Breast epithelium (tissue), 4 donors: ENCODE data around the gene NDUFA7. TPM values are rescaled to one million over a fixed set of nuclear protein-coding genes. Genes with fewer than 3 reads are reported as not detected.

Source experiments
- DNase-seq, 2 donors: peaks; one replicate each; pipeline ENCODE4 v3.0.0-alpha.2; 2019; ENCODE audit warnings: low spot score in 2 of 2
- H3K27ac ChIP-seq, 2 donors: fragments of 200-600 bp; sonication (generic) in 1 of 2; one replicate each; pipeline ENCODE4 v1.5.1; 2016 to 2019; ENCODE audit warnings: mild to moderate bottlenecking in 1 of 2
- H3K27me3 ChIP-seq, 2 donors: fragments of 200-600 bp; sonication (generic) in 1 of 2; one replicate each; pipeline versions ENCODE4 v1.5.1 to v1.6.0; 2017 to 2019; ENCODE audit warnings: control low read depth in 1 of 2, mild to moderate bottlenecking in 1 of 2
- H3K36me3 ChIP-seq: fragments of 200-600 bp; one replicate; pipeline ENCODE4 v1.5.1; 2019
- H3K4me1 ChIP-seq, 2 donors: fragments of 200-600 bp; sonication (generic); one replicate each; pipeline ENCODE4 v1.5.1; 2016 to 2019; ENCODE audit warnings: control low read depth in 1 of 2
- H3K4me3 ChIP-seq, 3 donors: fragments of 200-600 bp; sonication (generic); 1 replicate in 2 of 3; 2 replicates in 1 of 3; pipeline ENCODE4 v1.5.1; 2016 to 2019; ENCODE audit warnings: mild to moderate bottlenecking in 3 of 3, moderate library complexity in 2 of 3
- H3K9me3 ChIP-seq, 2 donors: fragments of 200-600 bp; sonication (generic) in 1 of 2; one replicate each; pipeline ENCODE4 v1.5.1; 2016 to 2019; ENCODE audit warnings: control low read depth in 1 of 2
- POLR2A ChIP-seq: fragments of 450-650 bp; IDR thresholded peaks from one replicate; pipeline ENCODE4 v1.6.1; 2016; ENCODE audit warnings: antibody characterized with exemption, mild to moderate bottlenecking, moderate library complexity
- POLR2AphosphoS5 ChIP-seq, 3 donors: sonication (generic); formaldehyde crosslinking; IDR thresholded peaks; one replicate each; pipeline ENCODE4 v1.6.1; 2017; ENCODE audit warnings: antibody characterized with exemption in 3 of 3
- intact Hi-C: fragments of 100-400 bp; cut with DNase I; formaldehyde crosslinking; loops from one replicate; pipeline ENCODE4 v1.15.1; 2023; ENCODE audit warnings: low total_unique reads
- total RNA-seq, 3 donors: library from RNA; depleted of rRNA; stranded (reverse); fragments of >200 nt; gene quantifications; one replicate each; pipeline ENCODE4 v1.1.0, GENCODE V29; 2016
- TF ChIP-seq, protein P1 (sequence below), 3 donors: fragments of 450-650 bp; IDR thresholded peaks; one replicate each; pipeline ENCODE4 v1.5.1; 2016 to 2017; ENCODE audit warnings: antibody characterized with exemption in 3 of 3, mild to moderate bottlenecking in 3 of 3, moderate library complexity in 3 of 3

NDUFA7 gene
- total RNA-seq, 3 donors from 2014 or later, result 23.2 to 27.5 (median 25.8) TPM

DNA sequence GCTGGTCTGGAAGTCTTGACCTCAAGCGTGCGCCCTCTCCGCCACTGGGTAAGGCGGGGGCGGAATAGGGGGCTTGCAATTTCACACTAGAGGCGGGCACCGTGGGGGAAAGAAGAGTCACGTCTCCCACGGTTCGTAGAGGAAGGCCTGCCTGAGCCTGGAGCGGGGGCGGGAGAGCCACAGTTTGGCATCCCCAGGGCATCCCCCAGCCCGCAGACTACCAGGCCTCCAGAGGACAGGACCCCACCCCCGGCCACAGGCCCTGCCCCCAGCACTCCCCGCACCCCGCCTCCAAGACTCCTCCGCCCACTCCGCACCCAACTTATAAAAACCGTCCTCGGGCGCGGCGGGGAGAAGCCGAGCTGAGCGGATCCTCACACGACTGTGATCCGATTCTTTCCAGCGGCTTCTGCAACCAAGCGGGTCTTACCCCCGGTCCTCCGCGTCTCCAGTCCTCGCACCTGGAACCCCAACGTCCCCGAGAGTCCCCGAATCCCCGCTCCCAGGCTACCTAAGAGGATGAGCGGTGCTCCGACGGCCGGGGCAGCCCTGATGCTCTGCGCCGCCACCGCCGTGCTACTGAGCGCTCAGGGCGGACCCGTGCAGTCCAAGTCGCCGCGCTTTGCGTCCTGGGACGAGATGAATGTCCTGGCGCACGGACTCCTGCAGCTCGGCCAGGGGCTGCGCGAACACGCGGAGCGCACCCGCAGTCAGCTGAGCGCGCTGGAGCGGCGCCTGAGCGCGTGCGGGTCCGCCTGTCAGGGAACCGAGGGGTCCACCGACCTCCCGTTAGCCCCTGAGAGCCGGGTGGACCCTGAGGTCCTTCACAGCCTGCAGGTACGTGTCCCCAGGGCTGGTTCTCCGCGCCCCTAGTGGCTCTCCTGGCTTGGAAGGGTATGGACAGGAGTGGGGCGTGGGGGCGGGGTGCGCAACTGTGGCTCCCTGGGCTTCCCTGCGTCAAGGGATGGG, 42.9 kb upstream of the NDUFA7 start, which contains the start of gene ANGPTL4:
Gene ANGPTL4, plus strand, starts transcription at position 353 of the 969 bp plus-strand sequence. Its CDS starts 167 bp downstream, at position 520.
- intact Hi-C loops, result no loop called here

DNA sequence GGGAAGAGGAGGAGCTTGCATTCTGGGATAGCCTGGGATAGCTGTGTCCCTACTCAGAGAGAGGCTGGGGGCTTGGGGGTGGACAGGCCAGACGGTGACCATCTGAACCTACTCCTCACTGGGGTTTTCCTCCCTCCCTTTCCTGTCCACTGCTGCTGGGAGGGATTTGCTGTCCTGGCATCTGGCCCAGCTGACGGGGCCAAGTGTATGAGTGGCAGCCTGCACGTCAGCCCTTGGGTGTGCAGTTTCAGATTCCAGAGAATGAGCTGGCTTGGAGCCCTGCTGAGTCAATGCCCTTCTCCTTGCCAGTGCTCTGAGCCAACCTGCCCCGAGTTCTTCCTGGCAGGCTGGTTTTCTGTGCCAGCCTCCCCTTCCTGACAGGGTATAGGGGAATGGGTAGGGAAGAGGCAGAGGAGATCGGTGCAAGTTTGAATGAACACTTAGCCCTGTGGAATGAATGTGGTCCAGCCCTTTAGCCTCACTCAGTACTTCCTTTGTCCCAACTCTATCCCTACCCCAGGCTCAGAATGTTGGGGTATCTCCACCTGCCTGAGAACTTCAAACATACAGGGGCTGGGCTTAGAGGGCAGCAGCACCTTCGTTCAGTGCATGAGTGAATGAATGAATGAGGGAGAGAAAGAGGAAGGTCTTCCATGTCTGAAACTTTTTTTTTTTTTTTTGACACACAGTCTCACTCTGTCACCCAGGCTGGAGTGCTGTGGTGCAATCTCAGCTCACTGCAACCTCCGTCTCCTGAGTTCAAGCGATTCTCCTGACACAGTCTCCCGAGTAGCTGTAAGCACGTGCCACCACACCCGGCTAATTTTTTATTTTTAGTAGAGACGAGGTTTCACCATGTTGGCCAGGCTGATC, 41.0 kb upstream of the NDUFA7 start:
- no peak overlapping the region for H3K4me3 ChIP-seq
- H3K9me3 ChIP-seq, result no peaks in the 10 kb centered on the region
- no peaks in the 10 kb centered on the region for H3K36me3 ChIP-seq
- peaks cover 4 to 23% of the 10 kb centered on the region in 2 donors for H3K4me1 ChIP-seq
- DNase-seq, result peak; percentile 97 to 98
- TF ChIP-seq POLR2A (no peak), POLR2AphosphoS5 (IDR thresholded peaks at IDR 0.05) (peak; percentile 86 to 97 (median 88))
- TF ChIP-seq, protein P1, sequence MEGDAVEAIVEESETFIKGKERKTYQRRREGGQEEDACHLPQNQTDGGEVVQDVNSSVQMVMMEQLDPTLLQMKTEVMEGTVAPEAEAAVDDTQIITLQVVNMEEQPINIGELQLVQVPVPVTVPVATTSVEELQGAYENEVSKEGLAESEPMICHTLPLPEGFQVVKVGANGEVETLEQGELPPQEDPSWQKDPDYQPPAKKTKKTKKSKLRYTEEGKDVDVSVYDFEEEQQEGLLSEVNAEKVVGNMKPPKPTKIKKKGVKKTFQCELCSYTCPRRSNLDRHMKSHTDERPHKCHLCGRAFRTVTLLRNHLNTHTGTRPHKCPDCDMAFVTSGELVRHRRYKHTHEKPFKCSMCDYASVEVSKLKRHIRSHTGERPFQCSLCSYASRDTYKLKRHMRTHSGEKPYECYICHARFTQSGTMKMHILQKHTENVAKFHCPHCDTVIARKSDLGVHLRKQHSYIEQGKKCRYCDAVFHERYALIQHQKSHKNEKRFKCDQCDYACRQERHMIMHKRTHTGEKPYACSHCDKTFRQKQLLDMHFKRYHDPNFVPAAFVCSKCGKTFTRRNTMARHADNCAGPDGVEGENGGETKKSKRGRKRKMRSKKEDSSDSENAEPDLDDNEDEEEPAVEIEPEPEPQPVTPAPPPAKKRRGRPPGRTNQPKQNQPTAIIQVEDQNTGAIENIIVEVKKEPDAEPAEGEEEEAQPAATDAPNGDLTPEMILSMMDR (IDR thresholded peaks at IDR 0.05), result no peak
- no peaks in the 10 kb centered on the region for H3K27me3 ChIP-seq
- H3K27ac ChIP-seq, result peak overlapping the region; percentile 88 to 94
- intact Hi-C loops, result no loop called here

More for the DNA sequence above, 42.9 kb upstream of the NDUFA7 start, which contains the start of gene ANGPTL4:
- H3K36me3 ChIP-seq, result no peaks in the 10 kb centered on the region
- peaks cover 11 to 35% of the 10 kb centered on the region in 2 donors for H3K4me1 ChIP-seq
- peak within 1 kb of the TSS; percentile 65 to 99 (median 73) for H3K4me3 ChIP-seq
- H3K27ac ChIP-seq, result peak within 1 kb of the TSS; percentile 88 to 94
- DNase-seq, result peak; percentile 58 to 74
- TF ChIP-seq, protein P1 (IDR thresholded peaks at IDR 0.05), result peak in 2 of 3 donors; percentile 8 to 18
- peak; percentile 78 for TF ChIP-seq POLR2A
- TF ChIP-seq POLR2AphosphoS5 (IDR thresholded peaks at IDR 0.05), result peak in 2 of 3 donors; percentile 55 to 82
- H3K9me3 ChIP-seq, result no peaks in the 10 kb centered on the region
- H3K27me3 ChIP-seq, result no peaks in the 10 kb centered on the region

DNA sequence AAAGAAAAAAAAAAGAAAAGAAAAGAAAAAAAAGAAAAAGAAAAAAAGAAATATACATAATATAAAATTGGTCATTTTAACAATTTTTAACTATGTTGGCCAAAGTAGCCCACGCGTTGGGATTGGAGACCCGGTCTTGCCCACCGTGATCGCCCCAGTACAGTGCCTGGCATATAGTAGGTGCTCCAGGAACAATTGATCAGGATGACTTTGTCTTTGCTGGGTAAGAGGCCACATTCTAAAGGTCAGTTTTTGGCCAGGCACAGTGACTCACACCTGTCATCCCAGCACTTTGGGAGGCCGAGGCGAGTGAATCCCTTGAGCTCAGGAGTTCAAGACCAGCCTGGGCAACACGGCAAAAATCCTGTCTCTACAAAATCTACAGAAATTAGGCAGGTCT, 39.0 kb upstream of the NDUFA7 start:
- Histone ChIP-seq H3K4me3 (no peak overlapping the region), H3K9me3 (no peaks in the 10 kb centered on the region), H3K4me1 (peaks cover 0 to 23% of the 10 kb centered on the region in 2 donors), H3K27me3 (no peaks in the 10 kb centered on the region), H3K36me3 (no peaks in the 10 kb centered on the region), H3K27ac (no peak overlapping the region)
- no peak for DNase-seq
- intact Hi-C loops, result no loop called here
- TF ChIP-seq POLR2AphosphoS5 (IDR thresholded peaks at IDR 0.05), result no peak
- TF ChIP-seq, protein P1 (IDR thresholded peaks at IDR 0.05), result no peak
- TF ChIP-seq POLR2A, result no peak

DNA sequence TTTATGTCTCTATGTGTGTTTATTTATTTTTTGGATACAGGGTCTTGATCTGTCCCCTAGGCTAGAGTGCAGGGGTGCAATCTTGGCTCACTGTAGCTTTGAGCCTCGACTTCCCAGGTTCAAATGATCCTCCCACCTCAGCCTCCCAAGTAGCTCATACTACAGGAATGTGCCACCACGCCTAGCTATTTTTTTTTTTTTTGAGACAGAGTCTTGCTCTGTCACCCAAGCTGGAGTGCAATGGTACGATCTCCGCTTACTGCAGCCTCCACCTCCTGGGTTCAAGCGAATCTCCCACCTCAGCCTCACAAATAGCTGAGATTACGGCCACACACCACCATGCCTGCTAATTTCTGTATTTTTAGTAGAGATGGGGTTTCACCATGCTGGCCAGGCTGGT, 37.8 kb upstream of the NDUFA7 start:
- DNase-seq, result no peak
- Histone ChIP-seq H3K4me3 (no peak overlapping the region), H3K27ac (no peak overlapping the region), H3K27me3 (no peaks in the 10 kb centered on the region), H3K4me1 (peaks cover 0 to 18% of the 10 kb centered on the region in 2 donors), H3K36me3 (no peaks in the 10 kb centered on the region), H3K9me3 (no peaks in the 10 kb centered on the region)
- intact Hi-C loops, result no loop called here
- TF ChIP-seq POLR2AphosphoS5 (IDR thresholded peaks at IDR 0.05) (no peak), POLR2A (no peak)
- TF ChIP-seq, protein P1 (IDR thresholded peaks at IDR 0.05), result no peak
